ENCODE measurements around the gene STX11. TPM values are rescaled to one million over a fixed set of nuclear protein-coding genes. Genes with fewer than 3 reads are reported as not detected.

The STX11 gene
- total and polyA plus RNA-seq, 10 of the 15 experiments (the other 5 are each of a cell fraction or from before 2014, with no cell fraction given) = 0.66 to 38.1 (median 19.8) TPM

DNA sequence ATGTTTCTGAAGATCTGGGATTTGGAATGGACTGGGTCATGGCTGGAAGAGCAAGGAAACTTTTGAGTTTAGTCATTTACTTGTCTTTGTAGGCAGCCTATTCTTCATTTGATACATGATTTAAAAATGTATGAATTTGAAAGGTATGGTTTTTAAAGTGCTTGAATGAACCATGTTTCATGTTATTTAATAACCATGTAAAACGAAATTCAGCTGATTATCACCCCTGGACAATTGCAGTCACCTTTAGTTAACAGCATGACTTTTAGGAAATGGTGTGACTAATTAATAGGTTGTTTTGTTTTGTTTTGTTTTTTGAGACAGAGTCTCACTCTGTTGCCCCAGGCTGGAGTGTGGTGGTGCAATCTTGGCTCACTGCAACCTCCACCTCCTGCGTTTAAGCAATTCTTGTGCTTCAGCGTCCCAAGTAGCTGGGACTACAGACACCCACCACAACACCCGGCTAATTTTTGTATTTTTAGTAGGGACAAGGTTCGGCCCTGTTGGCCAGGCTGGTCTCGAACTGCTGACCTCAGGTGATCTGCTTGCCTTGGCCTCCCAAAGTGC is 2.1 kb downstream of the STX11 start:
- ATAC-seq (no peak), DNase-seq (ENCODE audit: low read depth, low spot score) (no peak), FAIRE-seq (no peak)
- no peak overlapping the region for H2AFZ ChIP-seq (ENCODE audit: control insufficient read depth, low read depth, low read length)
- POLR2A ChIA-PET = interaction anchor here (0.6 to 3.0 kb wide), 8 partner anchors 9 to 96 kb away, joined by 3 to 10 read pairs (median 3); no protein-coding TSS in a partner anchor
- peaks cover 35% of the 10 kb centered on the region for H3K4me1 ChIP-seq (ENCODE audit: control insufficient read depth, insufficient read depth, low read length)
- H3K36me3 ChIP-seq (ENCODE audit: control insufficient read depth in 2 of 2, insufficient read depth in 2 of 2, low read length in 1 of 2) = peaks cover 3 to 7% of the 10 kb centered on the region in 2 experiments; a peak in 1 of 4 replicates
- peak overlapping the region; percentile 98 for H3K27ac ChIP-seq (ENCODE audit: control insufficient read depth, insufficient read depth)
- SMC1A ChIA-PET (ENCODE audit: uncharacterized antibody, unreplicated experiment) = interaction anchor here (0.8 to 3.8 kb wide), 12 partner anchors 10 to 78 kb away, joined by 3 to 21 read pairs (median 4); partner anchors contain the start of gene SF3B5
- H3K4me3 ChIP-seq = peak overlapping the region; percentile 74
- H4K20me1 ChIP-seq (ENCODE audit: control insufficient read depth, insufficient read depth) = no peaks in the 10 kb centered on the region
- RAD21 ChIA-PET (ENCODE audit: unreplicated experiment) = interaction anchor here (1.6 to 3.3 kb wide), 4 partner anchors 11 to 87 kb away, joined by 6 to 17 read pairs (median 14); no protein-coding TSS in a partner anchor
- peak overlapping the region; percentile 74 for H3K4me2 ChIP-seq (ENCODE audit: control insufficient read depth, insufficient read depth)
- H3K9ac ChIP-seq (ENCODE audit: control insufficient read depth, insufficient read depth, low read length) = peak overlapping the region; percentile 94
- BruUV-seq (replicated peaks) = no TSS peak
- CTCF ChIA-PET = interaction anchor here (0.7 to 1.6 kb wide), 5 partner anchors 8 to 78 kb away, joined by 3 to 12 read pairs (median 5); no protein-coding TSS in a partner anchor
- 12% methylated on average over 6 of the region's 6 CpGs for WGBS (ENCODE audit: insufficient coverage, insufficient replicate concordance, low lambda C conversion rate, missing lambda C conversion rate)
- TF ChIP-seq BACH1 (IDR thresholded peaks at IDR 0.05; ENCODE audit: borderline replicate concordance) = no peak
- 0 out of 2 replicates have a peak, but pooled peaks have one; percentile 52 for TF ChIP-seq HDGF (IDR thresholded peaks at IDR 0.05)
- peak; percentile 26; the same call in 1 of the 2 replicates for TF ChIP-seq NR2F1 (conservative IDR thresholded peaks at IDR 0.05)
- TF ChIP-seq RB1 (IDR thresholded peaks at IDR 0.05; ENCODE audit: borderline replicate concordance) = no peak
- no peaks in the 10 kb centered on the region for H3K9me3 ChIP-seq (replicated peaks; ENCODE audit: control insufficient read depth, insufficient read depth, low read length)
- H3K79me2 ChIP-seq (ENCODE audit: control insufficient read depth, insufficient read depth, low read length) = peaks cover 66% of the 10 kb centered on the region
- no peaks in the 10 kb centered on the region for H3K27me3 ChIP-seq (replicated peaks in 1 of 2; ENCODE audit: control insufficient read depth in 2 of 2, insufficient read depth in 2 of 2, low read length in 1 of 2)
- intact Hi-C loops (cut with micrococcal nuclease; ENCODE audit: unreplicated experiment) = loop anchor here (5.0 kb wide), 1 partner anchor 200 kb away; no protein-coding TSS in a partner anchor
- in situ Hi-C loops (cut with MboI) = loop anchor here (5.0 kb wide), 1 partner anchor 65 kb away; no protein-coding TSS in a partner anchor

DNA sequence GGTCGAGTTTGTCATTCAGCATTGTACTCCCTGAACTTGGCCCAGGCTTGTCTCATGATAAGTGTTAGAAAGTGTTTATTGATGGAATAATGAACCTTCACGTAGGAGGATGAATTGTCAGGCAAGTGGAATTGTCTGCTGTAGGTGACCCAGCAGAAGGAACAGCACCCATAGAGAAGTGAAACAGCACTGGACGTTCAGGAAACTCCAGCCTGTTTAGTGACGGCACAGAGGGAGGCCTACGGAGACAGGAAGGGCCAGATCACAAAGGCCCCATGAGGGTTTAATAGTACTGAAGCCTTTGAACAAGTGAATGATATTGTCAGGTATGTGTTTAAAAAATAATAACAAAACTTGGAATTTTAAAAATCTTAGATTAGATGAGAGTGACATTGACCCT is 2.9 kb downstream of the STX11 start:
- POLR2A ChIA-PET = interaction anchor here (0.8 to 2.4 kb wide), 4 partner anchors 8 to 58 kb away, joined by 3 to 6 read pairs (median 4); partner anchors contain the start of gene SF3B5
- WGBS (ENCODE audit: insufficient coverage, insufficient replicate concordance, low lambda C conversion rate, missing lambda C conversion rate) = 2% methylated on average over 5 of the region's 5 CpGs
- peak overlapping the region; percentile 74 for H3K4me2 ChIP-seq (ENCODE audit: control insufficient read depth, insufficient read depth)
- peaks cover 36% of the 10 kb centered on the region for H3K4me1 ChIP-seq (ENCODE audit: control insufficient read depth, insufficient read depth, low read length)
- H2AFZ ChIP-seq (ENCODE audit: control insufficient read depth, low read depth, low read length) = no peak overlapping the region; the same call in 1 of the 2 replicates
- SMC1A ChIA-PET (ENCODE audit: uncharacterized antibody, unreplicated experiment) = interaction anchor here (1.1 to 3.7 kb wide), 3 partner anchors 9 to 28 kb away, joined by 4 to 23 read pairs (median 6); no protein-coding TSS in a partner anchor
- H3K4me3 ChIP-seq = peak overlapping the region; percentile 74
- H3K27me3 ChIP-seq (replicated peaks in 1 of 2; ENCODE audit: control insufficient read depth in 2 of 2, insufficient read depth in 2 of 2, low read length in 1 of 2) = no peaks in the 10 kb centered on the region
- H4K20me1 ChIP-seq (ENCODE audit: control insufficient read depth, insufficient read depth) = 0 out of 2 replicates have a peak, but pooled peaks cover 3% of the 10 kb centered on the region
- ATAC-seq = peak; percentile 43
- H3K27ac ChIP-seq (ENCODE audit: control insufficient read depth, insufficient read depth) = peak overlapping the region; percentile 98
- no peak for DNase-seq (ENCODE audit: low read depth, low spot score)
- in situ Hi-C loops (cut with MboI) = loop anchor here (5.0 kb wide), 1 partner anchor 64 kb away; no protein-coding TSS in a partner anchor
- CTCF ChIA-PET = interaction anchor here (0.9 to 3.5 kb wide), 5 partner anchors 10 to 63 kb away, joined by 3 to 12 read pairs (median 5); no protein-coding TSS in a partner anchor
- BruUV-seq (replicated peaks) = no TSS peak
- H3K79me2 ChIP-seq (ENCODE audit: control insufficient read depth, insufficient read depth, low read length) = peaks cover 69% of the 10 kb centered on the region
- no peaks in the 10 kb centered on the region for H3K9me3 ChIP-seq (replicated peaks; ENCODE audit: control insufficient read depth, insufficient read depth, low read length)
- peaks cover 3 to 11% of the 10 kb centered on the region in 2 experiments; a peak in 2 of 4 replicates for H3K36me3 ChIP-seq (ENCODE audit: control insufficient read depth in 2 of 2, insufficient read depth in 2 of 2, low read length in 1 of 2)
- intact Hi-C loops (cut with micrococcal nuclease; ENCODE audit: unreplicated experiment) = loop anchor here (5.0 kb wide), 1 partner anchor 199 kb away; no protein-coding TSS in a partner anchor
- RAD21 ChIA-PET (ENCODE audit: unreplicated experiment) = interaction anchor here (1.0 to 3.3 kb wide), 2 partner anchors 63 to 64 kb away, joined by 4 to 17 read pairs; no protein-coding TSS in a partner anchor
- H3K9ac ChIP-seq (ENCODE audit: control insufficient read depth, insufficient read depth, low read length) = peak overlapping the region; percentile 51
- no peak for FAIRE-seq
- TF ChIP-seq IKZF2 (IDR thresholded peaks at IDR 0.05) (peak in 1 of 2 experiments; percentile 64; a peak in 2 of 4 replicates), IKZF1 (conservative IDR thresholded peaks at IDR 0.05) (peak; percentile 66), EZH2 (IDR thresholded peaks at IDR 0.05; ENCODE audit: borderline replicate concordance, control insufficient read depth, low read depth, low read length) (no peak), IRF4 (IDR thresholded peaks at IDR 0.05; ENCODE audit: low read depth, low read length) (0 out of 2 replicates have a peak, but pooled peaks have one; percentile 14), JUNB (IDR thresholded peaks at IDR 0.05) (no peak)
- TF ChIP-seq, protein P1, sequence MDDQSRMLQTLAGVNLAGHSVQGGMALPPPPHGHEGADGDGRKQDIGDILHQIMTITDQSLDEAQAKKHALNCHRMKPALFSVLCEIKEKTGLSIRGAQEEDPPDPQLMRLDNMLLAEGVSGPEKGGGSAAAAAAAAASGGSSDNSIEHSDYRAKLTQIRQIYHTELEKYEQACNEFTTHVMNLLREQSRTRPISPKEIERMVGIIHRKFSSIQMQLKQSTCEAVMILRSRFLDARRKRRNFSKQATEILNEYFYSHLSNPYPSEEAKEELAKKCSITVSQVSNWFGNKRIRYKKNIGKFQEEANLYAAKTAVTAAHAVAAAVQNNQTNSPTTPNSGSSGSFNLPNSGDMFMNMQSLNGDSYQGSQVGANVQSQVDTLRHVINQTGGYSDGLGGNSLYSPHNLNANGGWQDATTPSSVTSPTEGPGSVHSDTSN (IDR thresholded peaks at IDR 0.05; ENCODE audit: insufficient replicate concordance, low read depth, low read length) = no peak
- TF ChIP-seq, protein P2, sequence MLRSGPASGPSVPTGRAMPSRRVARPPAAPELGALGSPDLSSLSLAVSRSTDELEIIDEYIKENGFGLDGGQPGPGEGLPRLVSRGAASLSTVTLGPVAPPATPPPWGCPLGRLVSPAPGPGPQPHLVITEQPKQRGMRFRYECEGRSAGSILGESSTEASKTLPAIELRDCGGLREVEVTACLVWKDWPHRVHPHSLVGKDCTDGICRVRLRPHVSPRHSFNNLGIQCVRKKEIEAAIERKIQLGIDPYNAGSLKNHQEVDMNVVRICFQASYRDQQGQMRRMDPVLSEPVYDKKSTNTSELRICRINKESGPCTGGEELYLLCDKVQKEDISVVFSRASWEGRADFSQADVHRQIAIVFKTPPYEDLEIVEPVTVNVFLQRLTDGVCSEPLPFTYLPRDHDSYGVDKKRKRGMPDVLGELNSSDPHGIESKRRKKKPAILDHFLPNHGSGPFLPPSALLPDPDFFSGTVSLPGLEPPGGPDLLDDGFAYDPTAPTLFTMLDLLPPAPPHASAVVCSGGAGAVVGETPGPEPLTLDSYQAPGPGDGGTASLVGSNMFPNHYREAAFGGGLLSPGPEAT (IDR thresholded peaks at IDR 0.05; ENCODE audit: low read depth) = 0 out of 2 replicates have a peak, but pooled peaks have one; percentile 46

Data from GM12878 (cell line).